CD4-positive, alpha-beta T cell treated with Interleukin-21 for 1 hour (primary cell): ENCODE data around the gene ABCA4.
"Not testable (repeated sequence)": the region's sequence is repeated elsewhere in the genome, so short reads cannot be mapped to it uniquely, and the experiment has no call there.

ENCODE experiments used
- DNase-seq: peaks from one replicate; pipeline ENCODE4 v3.0.0-alpha.2; 2020

The ABCA4 gene

DNA sequence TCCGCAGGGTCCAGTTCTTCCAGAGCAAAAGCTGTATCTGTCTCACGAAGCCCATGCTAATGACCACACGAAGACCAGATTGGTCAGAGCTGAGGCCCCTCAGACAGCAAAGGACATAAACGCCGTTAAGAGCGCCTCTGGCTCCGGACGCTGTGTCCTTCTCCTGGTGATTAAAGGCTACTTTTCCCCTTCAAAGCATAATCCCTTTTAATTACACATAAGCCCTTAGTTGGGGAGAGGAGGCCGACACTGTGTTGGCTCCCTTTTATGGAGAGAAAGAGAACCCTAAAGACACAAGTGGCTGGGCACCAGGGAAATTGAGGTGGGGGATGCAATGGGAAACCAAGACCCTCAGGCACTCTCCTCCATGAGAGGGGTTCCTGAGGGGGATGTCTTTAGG, at the start of gene ABCA4:
Gene ABCA4 (minus strand): TSS at position 158 of the 400 bp plus-strand sequence. CDS start 103 bp downstream, at position 55.
- no peak for DNase-seq

DNA sequence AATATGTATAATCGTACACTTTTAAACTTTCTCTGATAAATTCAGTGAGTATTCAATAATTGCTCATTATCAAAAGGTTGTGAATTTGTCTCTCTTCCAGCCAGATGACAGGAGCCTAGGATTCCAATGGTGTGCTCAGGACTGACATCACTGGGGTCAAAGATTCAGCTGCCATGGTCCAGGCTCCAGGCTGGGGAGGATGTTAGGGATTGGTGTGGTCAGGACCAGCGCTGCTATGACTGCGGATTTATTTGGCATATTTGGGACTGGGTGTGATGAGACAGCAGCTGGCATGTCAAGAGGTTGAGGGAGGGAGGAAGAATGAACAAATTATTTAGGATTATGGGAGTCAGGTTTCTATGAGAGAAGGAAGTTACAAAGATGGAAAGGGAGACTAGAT, 48.2 kb upstream of the ABCA4 start:
- no peak for DNase-seq

- DNase-seq = no peak
Observed at GRCh38 chr1:94165843-94166242, 44.9 kb upstream of the ABCA4 start.

GRCh38 chr1:94164885-94165284, 43.9 kb upstream of the ABCA4 start:
- DNase-seq = not testable (repeated sequence)

DNA sequence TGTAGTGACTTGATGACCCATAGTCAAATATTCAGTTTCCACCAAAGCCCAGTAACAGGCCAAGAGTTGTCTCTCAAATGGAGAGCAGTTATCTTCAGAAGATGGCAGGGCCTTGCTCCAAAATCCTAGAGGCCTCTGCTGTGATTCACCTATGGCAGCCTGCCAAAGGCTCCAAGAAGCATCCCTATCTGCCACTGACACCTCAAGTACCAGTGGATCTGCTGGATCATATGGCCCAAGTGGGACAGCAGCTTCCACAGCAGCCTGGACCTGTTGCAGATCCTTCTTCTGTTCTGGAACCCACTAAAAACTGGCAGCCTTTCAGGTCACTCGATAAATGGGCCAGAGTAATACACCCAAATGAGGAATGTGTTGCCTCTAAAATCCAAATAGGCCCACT, 43.2 kb upstream of the ABCA4 start:
- DNase-seq = not testable (repeated sequence)

DNA sequence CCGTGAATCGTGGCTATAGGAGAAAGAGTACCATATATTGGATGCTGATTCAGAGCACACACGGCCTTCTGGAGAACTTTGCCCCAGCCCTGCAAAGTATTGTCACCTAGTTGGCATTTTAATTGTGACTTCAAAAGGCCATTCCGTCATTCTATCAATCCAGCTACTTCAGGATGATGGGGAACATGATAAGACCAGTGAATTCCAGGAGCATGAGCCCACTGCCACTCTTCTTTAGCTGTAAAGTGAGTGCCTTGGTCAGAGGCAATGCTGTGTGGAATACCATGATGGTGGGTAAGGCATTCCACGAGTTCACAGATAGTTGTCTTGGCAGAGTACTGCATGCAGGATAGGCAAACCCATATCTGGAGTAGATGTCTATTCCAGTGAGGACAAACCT, 42.3 kb upstream of the ABCA4 start:
- DNase-seq = not testable (repeated sequence)

DNA sequence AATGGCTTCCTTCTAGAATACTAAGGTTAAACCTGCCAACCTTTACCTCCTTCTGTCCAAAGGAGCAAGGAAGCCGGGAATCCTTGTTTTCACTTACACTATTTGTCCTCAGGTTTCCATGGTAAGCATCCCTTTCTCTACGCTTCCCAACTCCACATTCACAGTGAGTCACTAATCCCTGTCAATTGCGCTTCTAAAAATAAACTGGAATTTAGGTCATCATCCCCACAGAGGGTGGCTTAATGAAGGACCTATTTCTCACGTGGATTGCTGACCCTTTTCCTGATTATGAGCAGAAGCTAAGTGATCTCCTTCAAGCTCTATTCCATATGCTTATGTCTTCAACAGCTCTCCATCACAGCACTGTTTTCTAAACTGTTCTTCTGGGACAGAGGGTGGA, 39.9 kb upstream of the ABCA4 start:
- no peak for DNase-seq

DNA sequence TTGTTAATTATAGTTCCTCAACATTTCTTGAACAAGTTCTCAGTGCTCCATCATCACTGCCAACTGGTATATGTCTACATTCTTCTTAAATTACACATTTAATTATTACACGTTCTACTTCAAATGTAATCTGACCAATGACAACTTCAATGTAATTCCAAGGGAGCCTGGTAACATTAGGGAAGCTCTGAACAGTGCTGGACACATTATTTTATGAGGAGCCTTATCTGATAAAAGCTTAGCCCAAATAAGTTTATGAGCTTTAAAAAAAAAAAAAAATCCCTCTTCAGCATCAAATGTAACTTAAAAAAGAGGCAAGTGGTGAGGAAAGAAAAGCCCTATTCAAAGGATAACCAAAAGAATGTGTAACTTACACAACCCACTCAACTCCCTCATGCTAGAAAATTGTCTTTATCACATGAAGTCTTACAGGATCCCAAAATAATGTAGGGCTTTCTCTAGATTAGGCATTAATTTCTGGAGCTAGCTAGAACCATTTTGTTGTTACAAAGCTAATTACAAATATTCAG, 35.2 kb upstream of the ABCA4 start:
- DNase-seq = no peak

DNA sequence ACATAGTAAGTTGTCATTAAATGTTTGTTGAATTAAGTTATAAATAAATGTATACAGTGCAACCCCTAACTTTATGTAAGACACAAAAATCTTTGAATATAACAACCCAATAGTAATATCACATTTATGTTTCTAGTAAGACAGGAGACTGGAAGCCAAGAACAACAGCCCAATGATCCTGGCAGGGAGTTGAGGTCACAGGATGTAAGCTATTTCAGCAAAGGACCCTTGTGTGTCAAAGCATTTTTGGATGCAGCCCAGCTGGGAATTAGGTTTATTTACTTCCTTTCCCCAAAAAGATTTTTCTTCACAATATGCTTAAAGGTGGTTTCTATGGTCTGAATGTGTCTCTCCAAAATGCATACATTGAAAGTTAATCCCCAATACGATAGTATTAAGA, 34.0 kb upstream of the ABCA4 start:
- no peak for DNase-seq

DNA sequence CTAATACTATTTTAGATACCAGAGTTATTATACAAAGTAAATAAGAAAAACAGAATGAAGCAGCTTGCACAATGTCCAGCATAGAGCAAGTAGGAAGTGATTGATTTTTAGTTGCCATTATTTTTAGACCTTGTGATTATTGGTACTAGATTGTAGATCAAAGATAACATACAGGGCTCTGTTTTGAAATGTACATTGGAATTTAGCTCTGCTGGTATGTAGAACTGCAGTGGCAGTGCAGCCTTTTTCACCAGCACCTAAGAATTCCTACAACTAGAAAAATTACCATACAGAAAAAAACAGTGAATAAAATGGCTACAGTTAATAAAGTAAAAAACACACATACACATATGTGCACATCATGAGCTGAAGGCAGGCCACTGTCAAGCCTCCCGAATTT, 32.2 kb upstream of the ABCA4 start:
- DNase-seq = no peak

DNA sequence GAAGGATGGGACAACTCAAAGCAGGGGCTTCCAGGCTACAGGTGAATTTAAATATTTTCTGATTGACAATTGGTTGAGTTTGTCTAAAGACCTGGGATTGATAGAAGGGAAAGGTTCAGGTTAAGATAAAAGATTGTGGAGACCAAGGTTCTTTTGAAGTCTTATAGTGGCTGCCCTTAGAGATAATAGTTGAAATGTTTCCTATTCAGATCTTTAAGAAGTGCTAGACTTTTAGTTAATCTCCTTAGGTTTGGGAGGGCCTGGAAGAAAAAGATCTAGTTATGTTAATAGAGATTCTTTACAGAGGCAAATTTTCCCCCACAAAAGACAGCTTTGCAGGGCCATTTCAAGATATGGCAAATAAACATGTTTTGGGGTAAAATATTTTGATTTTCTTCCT, 28.2 kb upstream of the ABCA4 start:
- DNase-seq = not testable (repeated sequence)

DNA sequence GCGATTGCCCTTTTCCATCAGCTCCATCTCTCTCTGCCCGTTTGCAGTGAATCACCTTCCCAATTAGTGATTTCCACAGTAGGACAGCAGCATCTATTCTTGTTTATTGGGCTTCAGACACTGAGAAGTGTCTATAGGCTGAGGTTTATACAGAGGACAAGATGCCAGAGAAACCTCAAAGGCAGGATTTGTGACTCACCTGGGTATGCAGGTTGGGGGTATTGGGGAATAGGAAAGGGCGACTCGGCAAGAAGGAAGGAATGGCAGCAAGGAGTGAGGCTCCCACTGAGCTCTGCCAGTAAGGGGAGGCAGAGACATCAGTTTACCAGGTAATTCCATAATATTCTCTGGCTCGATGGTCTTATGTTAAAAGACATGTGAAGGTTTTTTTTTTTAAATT, 25.3 kb upstream of the ABCA4 start:
- no peak for DNase-seq

DNA sequence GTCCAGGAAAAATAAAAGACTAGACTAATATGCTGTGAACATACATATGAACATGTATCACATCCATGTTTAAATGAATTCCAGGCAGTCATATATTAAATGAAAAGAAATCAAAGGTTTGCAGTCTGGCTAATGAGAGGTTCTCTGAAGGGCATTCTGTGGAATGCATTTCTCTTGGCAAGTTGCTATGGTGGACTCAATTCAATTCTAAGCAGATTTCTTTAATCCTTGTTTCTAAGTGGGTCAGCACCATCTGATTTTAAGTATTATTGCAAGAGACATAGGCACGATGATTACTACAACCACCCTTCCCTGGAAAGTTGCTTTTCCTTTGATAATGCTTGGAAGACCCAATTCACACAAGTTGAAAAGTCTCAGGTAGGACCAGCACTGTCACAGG, 23.9 kb upstream of the ABCA4 start:
- DNase-seq = no peak

- no peak for DNase-seq
Observed at GRCh38 chr1:94143809-94144176, 22.8 kb upstream of the ABCA4 start.

DNA sequence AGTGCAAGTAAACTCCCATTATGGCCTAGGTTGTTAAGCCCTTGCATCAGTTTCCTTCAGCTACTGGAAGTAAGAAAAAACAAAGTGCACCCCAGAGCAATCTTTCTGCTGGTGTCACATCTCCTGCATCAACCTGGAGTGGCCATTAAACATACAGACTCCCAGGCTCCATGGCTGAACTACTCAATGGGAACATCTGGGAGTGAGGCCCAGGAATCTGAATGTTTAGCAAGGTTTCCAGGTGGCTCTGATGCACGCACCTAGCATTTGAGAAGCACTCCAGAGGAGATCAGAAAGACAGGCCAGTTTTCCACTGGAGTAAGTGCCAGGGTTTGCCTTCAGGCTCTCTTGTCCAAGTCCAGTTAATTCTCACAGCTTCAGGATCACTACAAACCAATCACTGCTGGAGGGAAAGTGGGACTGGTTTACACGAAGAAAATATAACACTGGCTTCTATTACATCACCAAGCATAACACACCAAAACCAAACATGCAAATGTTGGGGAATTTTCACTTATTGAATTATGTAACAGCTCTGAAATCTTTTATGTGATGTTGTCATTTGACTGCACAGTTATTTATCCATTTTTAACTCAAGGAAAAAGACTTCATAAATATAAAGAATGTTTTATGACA, 22.3 kb upstream of the ABCA4 start:
- DNase-seq = no peak

DNA sequence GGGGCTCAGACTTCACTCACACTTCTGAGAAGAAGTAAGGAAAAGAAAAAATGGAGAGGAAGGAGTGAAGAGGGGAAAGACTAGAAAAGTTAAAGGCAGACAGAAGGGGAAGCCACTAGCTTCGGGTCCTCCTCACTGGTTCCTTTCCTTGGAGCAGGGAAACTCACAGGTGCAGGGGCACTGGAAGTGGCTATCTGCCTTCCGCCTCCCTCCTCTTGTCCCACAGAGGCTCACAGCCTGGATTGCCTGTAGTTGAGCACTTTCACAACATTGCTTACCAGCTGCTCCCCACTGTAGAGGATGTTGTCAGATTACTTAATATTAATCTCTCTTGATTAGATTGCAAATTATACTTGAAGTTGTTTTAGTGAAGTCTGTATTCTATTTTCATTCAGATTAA, 21.6 kb upstream of the ABCA4 start:
- DNase-seq = no peak

DNA sequence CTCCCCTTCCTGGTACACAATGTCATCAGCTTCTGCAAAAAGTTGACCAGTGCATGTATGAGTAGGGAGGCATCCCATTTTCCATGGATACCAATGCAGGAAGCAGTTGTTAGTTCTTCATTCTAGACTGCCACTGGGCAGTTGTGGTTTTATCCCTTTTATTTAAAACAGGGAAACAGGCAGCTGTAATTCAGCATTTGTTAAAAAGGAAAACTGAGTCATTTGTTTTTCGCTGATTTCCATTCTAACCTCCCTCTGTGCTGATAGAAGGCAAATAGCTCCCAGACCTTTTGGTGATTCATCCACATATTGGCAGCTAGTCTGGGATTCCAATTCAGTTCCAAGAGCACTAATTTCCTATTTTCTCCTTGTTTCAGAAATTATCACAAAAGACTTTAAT, 21.1 kb upstream of the ABCA4 start:
- no peak for DNase-seq

- DNase-seq = no peak
Observed at GRCh38 chr1:94132111-94132510, 11.2 kb upstream of the ABCA4 start.

DNA sequence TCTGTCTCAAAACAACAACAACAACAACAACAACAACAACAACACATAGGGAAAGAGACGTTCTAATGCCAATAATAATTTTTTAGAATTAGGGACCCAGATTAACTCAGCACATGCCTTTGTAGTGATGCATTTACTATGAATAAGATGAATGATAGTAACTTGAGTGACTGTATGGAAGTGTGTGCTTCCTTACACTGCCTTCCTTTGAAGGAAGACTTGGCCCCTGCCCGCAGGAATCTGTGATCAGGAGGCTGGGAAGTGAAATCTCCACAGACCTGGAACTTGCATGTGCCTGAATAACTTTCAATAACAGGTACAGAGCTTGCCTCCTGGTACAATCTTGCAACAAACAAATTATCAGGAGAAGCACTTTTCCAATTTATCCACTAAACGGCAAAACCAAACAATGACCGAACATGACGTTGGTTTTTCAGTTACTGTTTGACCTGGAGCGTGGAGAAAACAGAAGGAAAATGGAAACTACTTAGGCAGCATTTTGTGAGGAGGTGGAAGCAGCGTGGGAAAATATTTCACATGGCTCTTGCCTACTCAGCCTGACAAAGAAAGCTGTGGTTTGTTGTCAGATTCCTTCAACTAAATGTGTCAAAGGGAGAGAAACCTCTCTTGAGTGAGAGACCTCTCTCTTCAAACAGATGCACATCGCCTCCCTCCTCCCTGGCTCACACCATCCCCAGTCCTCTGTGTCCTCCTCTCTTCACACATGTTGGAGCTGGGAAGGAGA, 10.1 kb upstream of the ABCA4 start:
- DNase-seq = no peak

DNA sequence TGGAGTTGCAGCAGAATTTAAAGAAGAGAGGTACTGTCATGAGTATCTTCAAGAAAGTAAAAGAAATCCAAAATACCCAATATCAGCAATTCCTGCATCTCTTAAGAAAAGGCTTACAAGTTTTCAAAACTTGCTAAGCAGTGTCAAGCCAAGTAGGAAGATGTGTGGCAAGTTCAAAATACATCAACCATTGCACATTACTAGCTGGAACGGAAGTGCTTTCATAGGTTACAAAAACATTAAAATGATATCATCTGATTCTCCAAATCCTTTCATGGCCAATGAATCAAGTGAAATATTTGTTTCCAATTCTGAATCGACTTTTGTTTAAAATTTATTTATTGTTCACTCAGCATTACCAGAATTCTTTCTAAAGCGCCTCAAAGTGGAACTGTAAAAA, 5.7 kb upstream of the ABCA4 start:
- no peak for DNase-seq

DNA sequence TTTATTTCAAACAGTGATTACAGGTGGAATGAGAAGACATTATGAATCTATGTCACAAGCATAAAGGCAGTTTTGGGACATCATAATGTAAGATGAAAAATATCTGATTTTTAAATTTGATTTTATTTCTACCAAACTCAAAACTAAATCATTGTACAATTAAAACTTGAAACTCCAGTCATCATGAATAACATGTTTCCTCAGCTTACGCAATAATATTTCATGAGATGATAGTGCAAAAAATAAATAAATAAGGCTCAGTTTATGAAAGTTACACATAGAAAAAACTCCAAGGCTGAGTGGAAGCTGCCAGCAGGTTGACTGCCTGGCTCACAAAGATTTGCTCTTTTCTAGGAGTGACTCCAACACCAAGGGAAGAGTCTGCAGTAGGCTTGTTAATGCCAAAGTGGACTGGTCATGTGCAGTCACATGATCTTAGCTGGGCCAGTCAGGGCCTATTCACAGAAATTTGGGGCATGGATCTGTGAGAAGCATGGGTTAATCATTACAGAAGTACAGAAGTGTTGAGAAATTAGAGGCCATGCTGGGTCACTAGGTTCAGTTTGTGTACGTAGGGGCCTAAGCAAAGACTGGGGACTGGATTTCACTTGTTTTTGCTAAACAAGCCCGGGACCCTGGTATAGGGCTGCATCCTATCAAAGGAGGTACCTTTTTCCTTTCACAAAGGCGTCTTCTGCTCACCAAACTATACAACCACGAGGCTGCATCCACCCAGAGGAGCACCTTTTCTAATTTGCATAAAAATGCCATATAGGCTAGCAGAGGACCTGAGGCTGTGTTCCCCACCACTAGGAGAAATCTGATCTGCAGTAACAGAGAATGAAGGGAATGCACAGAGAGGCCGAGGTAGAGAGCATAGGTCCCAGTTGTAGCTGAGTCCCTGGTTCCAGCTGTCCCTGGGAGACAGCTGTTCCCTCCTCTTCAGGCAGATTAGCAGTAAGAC, 4.9 kb upstream of the ABCA4 start:
- DNase-seq = no peak

DNA sequence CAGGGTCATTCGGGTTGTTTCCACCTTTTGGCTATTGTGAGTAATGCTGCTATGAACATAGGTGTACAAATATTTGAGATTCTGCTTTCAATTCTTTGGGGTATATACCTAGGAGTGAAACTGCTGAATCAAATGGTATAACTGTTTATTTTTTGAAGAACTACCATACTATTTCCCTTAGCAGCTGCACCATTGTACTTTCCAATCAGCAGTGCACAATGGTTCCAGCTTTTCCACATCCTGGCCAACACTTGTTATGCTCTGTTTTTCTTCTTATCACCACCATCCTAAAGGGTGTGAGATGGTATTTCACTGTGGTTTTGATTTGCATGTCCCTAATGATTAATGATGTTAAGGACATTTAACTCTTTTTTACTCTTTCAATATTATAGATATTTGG, 3.6 kb upstream of the ABCA4 start:
- DNase-seq = no peak

DNA sequence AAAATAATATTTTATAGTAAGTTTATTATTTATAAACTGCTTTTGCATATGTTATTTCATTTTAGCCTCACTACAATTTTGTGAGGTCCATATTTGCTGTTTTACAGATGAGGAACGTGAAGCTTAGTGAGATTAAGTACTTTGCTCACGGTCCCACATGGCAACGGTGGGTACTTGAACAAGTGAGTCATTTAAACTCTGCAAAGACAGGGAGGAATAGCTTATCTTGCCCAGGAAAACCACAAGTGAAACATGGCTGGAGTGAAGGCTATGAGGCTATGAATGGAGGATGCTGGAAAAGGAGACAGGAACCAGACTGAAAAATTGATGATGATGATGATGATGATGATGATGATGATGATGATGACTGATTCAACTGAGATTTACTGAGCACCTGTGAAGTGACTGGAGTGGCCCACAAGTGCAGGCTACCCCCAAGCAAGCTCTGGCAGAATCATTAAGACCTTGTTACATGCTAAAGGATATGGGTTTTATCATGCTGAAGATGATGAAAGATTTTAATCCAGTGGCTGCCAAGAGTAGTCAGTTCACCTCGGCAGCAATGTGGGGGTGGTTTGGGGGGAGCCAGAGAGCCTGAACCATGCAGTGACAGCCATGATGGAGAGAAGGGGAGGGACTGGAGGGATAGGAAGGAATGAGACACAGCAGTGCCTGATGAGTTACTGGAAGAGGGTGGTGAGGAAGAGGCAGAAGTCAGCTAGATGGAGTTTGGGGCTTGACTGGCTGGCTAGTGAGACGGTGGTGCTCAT, 1.4 kb upstream of the ABCA4 start:
- DNase-seq = no peak
